HFFc6 (cell line): ENCODE data around the gene KCNH5. TPM values are rescaled to one million over a fixed set of nuclear protein-coding genes. Genes with fewer than 3 reads are reported as not detected.

Experiments used
- DNase-seq: peaks from one replicate; pipeline ENCODE4 v3.0.0-alpha.2; 2018
- H3K27ac Mint-ChIP-seq: 2 replicates; pipeline ENCODE4 v1.8.0; 2020; ENCODE audit warnings: mild to moderate bottlenecking, mixed read lengths
- H3K27me3 Mint-ChIP-seq: 2 replicates; pipeline ENCODE4 v1.8.0; 2021; ENCODE audit warnings: mild to moderate bottlenecking, moderate library complexity, mixed read lengths; ENCODE audit not compliant: insufficient read depth
- H3K36me3 Mint-ChIP-seq: 2 replicates; pipeline ENCODE4 v1.8.0; 2021; ENCODE audit warnings: low read depth, mixed read lengths
- H3K4me1 Mint-ChIP-seq: 2 replicates; pipeline ENCODE4 v1.8.0; 2020; ENCODE audit warnings: low read depth, mixed read lengths
- H3K4me3 Mint-ChIP-seq: 2 replicates; pipeline ENCODE4 v1.8.0; 2020; ENCODE audit warnings: mild to moderate bottlenecking, moderate library complexity, mixed read lengths
- H3K9me3 Mint-ChIP-seq: 2 replicates; pipeline ENCODE4 v1.8.0; 2020; ENCODE audit warnings: mild to moderate bottlenecking, mixed read lengths
- CTCF ChIP-seq: fragments of 200-600 bp; sonication (generic); IDR thresholded peaks from 2 replicates; pipeline ENCODE4 v1.5.0; 2021; ENCODE audit warnings: antibody characterized with exemption, mild to moderate bottlenecking
- total RNA-seq, 6 experiments: library from RNA; stranded (reverse); fragmentation: NEBNext Ultra II Directional; extraction: Animal tissue kit (Norgen Biotek cat#: 25700); gene quantifications; 2 replicates in 1 of 6; 3 replicates in 5 of 6; pipeline ENCODE4 v1.2.3, GENCODE V29; 2021

KCNH5 gene
- total RNA-seq, 6 experiments from 2014 or later = not detected

DNA sequence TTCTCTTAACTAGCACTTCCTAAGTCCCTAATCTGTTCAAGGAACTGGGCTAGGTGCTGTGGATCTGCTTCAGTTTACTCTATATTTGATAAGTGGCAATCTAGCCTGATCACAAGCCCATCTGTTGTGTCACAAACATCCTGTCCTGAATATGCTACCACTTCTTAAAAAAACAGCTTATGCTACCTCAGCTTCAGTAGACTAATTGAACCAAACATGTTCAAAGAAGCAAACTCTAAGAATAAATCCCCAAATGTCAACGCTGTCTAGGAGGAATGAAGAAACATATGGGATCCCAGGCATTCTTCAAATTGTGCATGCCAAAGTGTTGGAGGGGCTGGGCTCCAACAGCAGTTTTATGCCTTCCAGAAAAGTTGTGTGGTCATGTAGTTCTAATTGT lies 10.4 kb upstream of the KCNH5 start:
- no peak for DNase-seq
- no peak overlapping the region for H3K4me3 Mint-ChIP-seq
- H3K4me1 Mint-ChIP-seq = no peaks in the 10 kb centered on the region
- no peaks in the 10 kb centered on the region for H3K36me3 Mint-ChIP-seq
- H3K27me3 Mint-ChIP-seq = no peaks in the 10 kb centered on the region
- H3K27ac Mint-ChIP-seq = no peak overlapping the region
- no peak for TF ChIP-seq CTCF
- no peaks in the 10 kb centered on the region; the same call in 1 of the 2 replicates for H3K9me3 Mint-ChIP-seq

GRCh38 chr14:63051992-63052391 lies 6.7 kb upstream of the KCNH5 start:
- H3K4me3 Mint-ChIP-seq = no peak overlapping the region
- no peaks in the 10 kb centered on the region; the same call in 1 of the 2 replicates for H3K9me3 Mint-ChIP-seq
- no peaks in the 10 kb centered on the region for H3K36me3 Mint-ChIP-seq
- peaks cover 3% of the 10 kb centered on the region for H3K27me3 Mint-ChIP-seq
- H3K4me1 Mint-ChIP-seq = no peaks in the 10 kb centered on the region
- no peak overlapping the region for H3K27ac Mint-ChIP-seq
- DNase-seq = no peak
- no peak for TF ChIP-seq CTCF

DNA sequence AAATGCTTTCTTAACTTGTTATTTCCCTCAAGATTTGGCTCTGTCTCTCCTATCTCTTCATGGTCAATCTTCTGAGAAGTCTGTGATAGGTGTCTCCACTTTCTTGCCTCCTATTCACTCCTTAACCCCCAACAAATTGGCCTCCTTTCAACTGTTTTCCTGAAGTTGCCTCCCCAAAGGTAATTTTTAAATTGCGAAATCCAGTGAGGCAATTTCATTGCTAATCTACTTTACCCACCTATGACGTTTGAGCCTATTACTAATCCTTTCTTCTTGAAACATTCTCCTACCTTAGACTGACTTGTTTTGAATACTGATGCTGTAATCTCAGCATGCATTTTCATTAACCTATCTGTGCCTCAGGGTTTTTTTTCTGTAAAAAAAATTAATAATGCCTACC lies 6.0 kb upstream of the KCNH5 start:
- Mint-ChIP-seq H3K36me3 (no peaks in the 10 kb centered on the region), H3K4me1 (no peaks in the 10 kb centered on the region), H3K4me3 (no peak overlapping the region), H3K9me3 (no peaks in the 10 kb centered on the region; the same call in 1 of the 2 replicates), H3K27me3 (peaks cover 8% of the 10 kb centered on the region), H3K27ac (no peak overlapping the region)
- no peak for DNase-seq
- no peak for TF ChIP-seq CTCF

DNA sequence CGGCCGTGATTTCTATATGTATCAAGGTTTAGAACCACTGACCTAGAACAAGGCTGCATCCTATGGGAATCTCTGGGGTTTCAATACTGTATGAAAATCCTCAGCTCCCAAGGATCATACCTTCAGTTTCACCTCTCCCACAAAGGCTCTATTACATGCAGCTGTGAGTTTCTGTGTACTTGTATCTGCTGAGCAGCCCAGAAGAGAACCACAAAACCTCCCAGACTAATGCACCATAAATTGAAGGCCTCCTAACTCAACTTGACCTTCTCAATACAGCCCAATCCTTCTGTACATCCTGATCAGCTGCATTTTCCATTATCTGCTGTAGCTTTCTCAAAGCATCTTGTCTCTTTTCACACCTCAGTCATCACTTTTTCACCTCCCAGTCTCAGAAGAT lies 5.4 kb upstream of the KCNH5 start:
- Mint-ChIP-seq H3K36me3 (no peaks in the 10 kb centered on the region), H3K9me3 (no peaks in the 10 kb centered on the region; the same call in 1 of the 2 replicates), H3K4me3 (no peak overlapping the region), H3K4me1 (no peaks in the 10 kb centered on the region), H3K27ac (no peak overlapping the region), H3K27me3 (peaks cover 11% of the 10 kb centered on the region)
- no peak for DNase-seq
- TF ChIP-seq CTCF = no peak

DNA sequence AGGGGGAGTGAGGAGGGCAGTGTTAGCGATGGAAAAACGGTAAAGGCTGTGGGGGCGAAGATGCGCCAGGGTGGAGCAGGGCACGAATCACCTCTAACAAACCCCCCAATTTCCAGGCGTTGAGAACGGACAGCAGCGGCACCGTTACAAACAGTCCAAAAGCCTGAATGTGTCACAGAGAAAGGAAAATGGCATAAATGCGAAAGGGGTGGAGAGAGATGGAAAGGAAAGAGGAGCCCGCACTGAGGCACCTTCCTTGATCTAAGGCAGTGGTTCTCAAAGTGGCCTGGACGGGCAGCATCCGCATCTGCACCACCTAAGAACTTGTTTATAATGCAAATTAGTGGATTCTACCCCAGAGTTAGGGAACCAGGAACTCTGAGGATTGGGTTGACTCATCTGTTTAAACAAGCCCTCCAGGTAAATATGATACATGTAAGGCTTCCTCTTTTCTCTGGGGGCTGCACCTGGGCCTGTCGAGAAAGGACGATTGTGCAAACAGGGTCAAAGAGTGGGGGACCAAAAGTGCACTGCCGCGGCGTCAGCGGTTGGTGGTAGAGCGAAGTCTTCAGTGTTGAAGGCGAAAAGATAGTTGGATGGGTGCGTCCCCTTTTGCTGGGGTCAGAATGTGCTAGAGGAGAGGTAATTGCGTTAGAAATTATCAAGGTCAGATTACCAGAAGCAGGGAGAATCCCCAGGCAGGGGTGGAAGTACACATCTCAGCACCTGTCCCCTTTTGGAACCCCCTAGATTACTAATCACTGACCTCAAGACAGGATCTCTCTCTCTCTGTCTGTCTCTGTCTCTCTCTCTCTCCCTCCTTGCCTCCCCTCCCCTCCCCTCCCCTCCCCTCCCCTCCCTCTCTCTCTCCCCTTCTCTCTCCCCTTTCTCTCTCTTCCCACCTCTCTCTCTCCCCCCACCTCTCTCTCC lies 1.3 kb upstream of the KCNH5 start:
- no peak for DNase-seq
- Mint-ChIP-seq H3K9me3 (no peaks in the 10 kb centered on the region), H3K4me3 (no peak overlapping the region), H3K4me1 (no peaks in the 10 kb centered on the region), H3K27me3 (peaks cover 15% of the 10 kb centered on the region), H3K27ac (no peak overlapping the region), H3K36me3 (no peaks in the 10 kb centered on the region)
- no peak for TF ChIP-seq CTCF
